Caco-2 (cell line): ENCODE measurements around the gene RAD51B. TPM values are rescaled to one million over a fixed set of nuclear protein-coding genes. Genes with fewer than 3 reads are reported as not detected.

Source experiments
- BruUV-seq: library from RNA; stranded (reverse); fragments of 400-500 nt; replicated peaks from 2 replicates; lab custom pipeline; 2021; lab: Mats Ljungman, UMichigan
- CTCF ChIA-PET: fragments of 300-600 bp; sonication (Branson Sonifier 250); formaldehyde crosslinking; loops from one replicate; lab custom pipeline; 2022; ENCODE audit warnings: antibody characterized with exemption; lab: Charles Lee
- POLR2A ChIA-PET: fragments of 300-600 bp; sonication (Branson Sonifier 250); formaldehyde crosslinking; loops from one replicate; lab custom pipeline; 2022; ENCODE audit warnings: antibody characterized with exemption; lab: Charles Lee
- DNase-seq, 2 experiments: peaks; one replicate each; pipeline versions ENCODE4 v3.0.0 to v3.0.0-alpha.2; 2020 to 2022
- H3K27me3 ChIP-seq: replicated peaks from 2 replicates; pipeline ENCODE4 v1.6.0; 2011; ENCODE audit warnings: low read length; ENCODE audit not compliant: control insufficient read depth, insufficient read depth
- H3K36me3 ChIP-seq: 2 replicates; pipeline ENCODE4 v1.5.1; 2011; ENCODE audit warnings: low read length; ENCODE audit not compliant: control insufficient read depth, insufficient read depth
- H3K4me1 ChIP-seq: fragments of 250-450 bp; sonication (Bioruptor Pico); 2 replicates; pipeline ENCODE4 v1.5.1; 2020; ENCODE audit warnings: mild to moderate bottlenecking
- H3K4me3 ChIP-seq: 2 replicates; pipeline ENCODE4 v1.5.1; 2011; ENCODE audit warnings: low read depth, mild to moderate bottlenecking, control low read depth, low read length
- H3K9me3 ChIP-seq: fragments of 250-450 bp; sonication (Bioruptor Pico); 2 replicates; pipeline ENCODE4 v1.5.1; 2020; ENCODE audit warnings: mild to moderate bottlenecking, moderate library complexity
- H3K27ac Mint-ChIP-seq: one replicate; pipeline ENCODE4 v1.8.0; 2022; ENCODE audit warnings: mixed read lengths; ENCODE audit not compliant: unreplicated experiment
- H3K27me3 Mint-ChIP-seq: one replicate; pipeline ENCODE4 v1.8.0; 2022; ENCODE audit warnings: mixed read lengths; ENCODE audit not compliant: insufficient read depth, unreplicated experiment
- H3K36me3 Mint-ChIP-seq: one replicate; pipeline ENCODE4 v1.8.0; 2022; ENCODE audit warnings: mild to moderate bottlenecking, mixed read lengths; ENCODE audit not compliant: insufficient read depth, unreplicated experiment
- H3K4me1 Mint-ChIP-seq: one replicate; pipeline ENCODE4 v1.8.0; 2022; ENCODE audit warnings: low read depth, mixed read lengths; ENCODE audit not compliant: unreplicated experiment
- H3K4me3 Mint-ChIP-seq: one replicate; pipeline ENCODE4 v1.8.0; 2022; ENCODE audit warnings: mild to moderate bottlenecking, moderate library complexity, mixed read lengths; ENCODE audit not compliant: unreplicated experiment
- H3K9me3 Mint-ChIP-seq: one replicate; pipeline ENCODE4 v1.8.0; 2022; ENCODE audit warnings: mixed read lengths; ENCODE audit not compliant: unreplicated experiment
- intact Hi-C: fragments of 100-400 bp; cut with micrococcal nuclease; formaldehyde crosslinking; loops from one replicate; pipeline ENCODE4 v1.10.0; 2022; ENCODE audit not compliant: unreplicated experiment
- total RNA-seq: library from RNA; stranded (reverse); gene quantifications from 2 replicates; pipeline ENCODE4 v1.2.3, GENCODE V29; 2022
- TF ChIP-seq, protein P1 (sequence below), 2 experiments: fragments of 200-600 bp in 1 of 2; IDR thresholded peaks; 1 replicate in 1 of 2; 2 replicates in 1 of 2; pipeline versions ENCODE4 v1.5.1 to v1.8.0; 2011 to 2022; ENCODE audit warnings: antibody characterized with exemption in 1 of 2, control low read depth in 1 of 2, inconsistent platforms in 1 of 2, low read depth in 1 of 2, low read length in 1 of 2, mild to moderate bottlenecking in 1 of 2, moderate library complexity in 1 of 2; ENCODE audit not compliant: insufficient read depth in 1 of 2, severe bottlenecking in 1 of 2, unreplicated experiment in 1 of 2

RAD51B gene
- total RNA-seq, 1 experiment from 2014 or later = 16.7 TPM

GRCh38 chr14:68703093-68703492 lies 883.5 kb downstream of the RAD51B start:
- Mint-ChIP-seq H3K9me3 (no peaks in the 10 kb centered on the region), H3K27me3 (no peaks in the 10 kb centered on the region), H3K27ac (no peak overlapping the region), H3K4me1 (peaks cover 9% of the 10 kb centered on the region), H3K36me3 (no peaks in the 10 kb centered on the region), H3K4me3 (no peak overlapping the region)
- BruUV-seq = no TSS peak
- Histone ChIP-seq H3K27me3 (no peaks in the 10 kb centered on the region), H3K36me3 (no peaks in the 10 kb centered on the region), H3K4me3 (no peak overlapping the region), H3K9me3 (0 out of 2 replicates have a peak, but pooled peaks cover 4% of the 10 kb centered on the region), H3K4me1 (no peaks in the 10 kb centered on the region)
- intact Hi-C loops = no loop called here
- CTCF ChIA-PET = no interaction called here
- POLR2A ChIA-PET = no interaction called here
- TF ChIP-seq, protein P1, sequence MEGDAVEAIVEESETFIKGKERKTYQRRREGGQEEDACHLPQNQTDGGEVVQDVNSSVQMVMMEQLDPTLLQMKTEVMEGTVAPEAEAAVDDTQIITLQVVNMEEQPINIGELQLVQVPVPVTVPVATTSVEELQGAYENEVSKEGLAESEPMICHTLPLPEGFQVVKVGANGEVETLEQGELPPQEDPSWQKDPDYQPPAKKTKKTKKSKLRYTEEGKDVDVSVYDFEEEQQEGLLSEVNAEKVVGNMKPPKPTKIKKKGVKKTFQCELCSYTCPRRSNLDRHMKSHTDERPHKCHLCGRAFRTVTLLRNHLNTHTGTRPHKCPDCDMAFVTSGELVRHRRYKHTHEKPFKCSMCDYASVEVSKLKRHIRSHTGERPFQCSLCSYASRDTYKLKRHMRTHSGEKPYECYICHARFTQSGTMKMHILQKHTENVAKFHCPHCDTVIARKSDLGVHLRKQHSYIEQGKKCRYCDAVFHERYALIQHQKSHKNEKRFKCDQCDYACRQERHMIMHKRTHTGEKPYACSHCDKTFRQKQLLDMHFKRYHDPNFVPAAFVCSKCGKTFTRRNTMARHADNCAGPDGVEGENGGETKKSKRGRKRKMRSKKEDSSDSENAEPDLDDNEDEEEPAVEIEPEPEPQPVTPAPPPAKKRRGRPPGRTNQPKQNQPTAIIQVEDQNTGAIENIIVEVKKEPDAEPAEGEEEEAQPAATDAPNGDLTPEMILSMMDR (IDR thresholded peaks at IDR 0.05; ENCODE audit: insufficient read depth in 1 of 2, low read depth in 1 of 2, low read length in 1 of 2, severe bottlenecking in 1 of 2, unreplicated experiment in 1 of 2) = no peak
- no peak for DNase-seq

GRCh38 chr14:68704736-68705720 lies 885.4 kb downstream of the RAD51B start:
- Mint-ChIP-seq H3K36me3 (no peaks in the 10 kb centered on the region), H3K4me3 (no peak overlapping the region), H3K4me1 (peaks cover 9% of the 10 kb centered on the region), H3K9me3 (no peaks in the 10 kb centered on the region), H3K27ac (peak overlapping the region; percentile 29), H3K27me3 (no peaks in the 10 kb centered on the region)
- Histone ChIP-seq H3K36me3 (no peaks in the 10 kb centered on the region), H3K27me3 (no peaks in the 10 kb centered on the region), H3K4me1 (no peaks in the 10 kb centered on the region), H3K9me3 (0 out of 2 replicates have a peak, but pooled peaks cover 4% of the 10 kb centered on the region), H3K4me3 (no peak overlapping the region)
- DNase-seq = no peak
- TF ChIP-seq, protein P1 (IDR thresholded peaks at IDR 0.05; ENCODE audit: insufficient read depth in 1 of 2, low read depth in 1 of 2, low read length in 1 of 2, severe bottlenecking in 1 of 2, unreplicated experiment in 1 of 2) = no peak
- no TSS peak for BruUV-seq
- intact Hi-C loops = no loop called here
- POLR2A ChIA-PET = no interaction called here
- CTCF ChIA-PET = no interaction called here

DNA sequence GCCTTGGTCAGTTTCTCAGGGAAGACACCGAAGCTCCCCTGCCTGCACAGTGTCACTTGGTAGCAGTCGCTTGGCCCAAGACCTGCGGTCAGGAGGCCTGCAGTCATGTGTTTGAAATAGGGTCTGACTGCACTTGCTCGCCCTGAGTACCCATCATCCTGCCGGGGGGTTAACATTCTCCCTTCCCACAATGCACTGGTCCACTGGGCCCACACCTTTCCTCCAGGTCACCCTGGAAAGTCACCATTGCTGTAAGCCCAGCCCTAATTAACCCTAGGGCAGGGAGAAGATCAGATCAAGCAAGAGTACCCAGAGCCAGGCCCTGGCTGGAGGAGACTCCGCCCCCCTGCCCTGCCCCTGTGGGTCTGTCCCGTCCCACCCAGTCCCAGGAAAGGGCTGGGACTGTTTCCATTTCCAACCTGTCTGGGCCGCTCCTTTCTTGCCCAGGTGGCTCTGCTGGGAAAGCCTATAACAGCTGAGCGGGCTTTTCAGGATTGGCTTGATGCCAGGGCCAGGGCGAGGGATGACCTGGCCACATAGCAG lies 886.2 kb downstream of the RAD51B start:
- H3K36me3 ChIP-seq = no peaks in the 10 kb centered on the region
- Mint-ChIP-seq H3K36me3 (no peaks in the 10 kb centered on the region), H3K4me3 (no peak overlapping the region), H3K9me3 (no peaks in the 10 kb centered on the region), H3K4me1 (peaks cover 10% of the 10 kb centered on the region), H3K27me3 (no peaks in the 10 kb centered on the region), H3K27ac (peak overlapping the region; percentile 2)
- intact Hi-C loops = no loop called here
- TF ChIP-seq, protein P1 (IDR thresholded peaks at IDR 0.05; ENCODE audit: insufficient read depth in 1 of 2, low read depth in 1 of 2, low read length in 1 of 2, severe bottlenecking in 1 of 2, unreplicated experiment in 1 of 2) = no peak
- ChIA-PET CTCF (no interaction called here), POLR2A (no interaction called here)
- no peaks in the 10 kb centered on the region for H3K27me3 ChIP-seq
- H3K4me1 ChIP-seq = no peaks in the 10 kb centered on the region
- DNase-seq = no peak
- no peak overlapping the region for H3K4me3 ChIP-seq
- BruUV-seq = no TSS peak
- H3K9me3 ChIP-seq = 0 out of 2 replicates have a peak, but pooled peaks cover under 1% of the 10 kb centered on the region
